ENCODE results near the gene PCNX2. TPM values are rescaled to one million over a fixed set of nuclear protein-coding genes. Genes with fewer than 3 reads are reported as not detected.

The PCNX2 gene
- polyA plus RNA-seq, 3 donors: 0.29 to 7.9 (median 0.62) TPM

DNA sequence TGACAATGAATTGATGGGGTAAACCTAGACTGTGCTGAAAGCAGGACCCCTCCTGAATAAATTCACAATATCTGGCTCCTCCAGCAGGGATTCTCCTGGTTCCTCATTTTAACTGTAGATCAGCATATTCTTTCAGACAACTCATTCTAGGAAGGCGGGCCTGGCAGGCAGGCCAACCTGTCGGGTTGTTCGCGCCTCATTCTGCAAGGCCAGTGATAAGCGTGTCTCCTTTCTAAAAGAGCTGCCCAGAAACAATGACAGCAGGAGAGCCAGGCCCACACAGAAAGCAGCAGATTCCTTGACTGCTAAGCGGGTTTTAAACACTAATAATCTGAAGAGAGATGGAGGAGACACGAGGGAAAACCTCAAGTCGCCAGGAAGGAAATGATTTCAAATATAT lies 275.1 kb downstream of the PCNX2 start:
- TF ChIP-seq, protein P1, sequence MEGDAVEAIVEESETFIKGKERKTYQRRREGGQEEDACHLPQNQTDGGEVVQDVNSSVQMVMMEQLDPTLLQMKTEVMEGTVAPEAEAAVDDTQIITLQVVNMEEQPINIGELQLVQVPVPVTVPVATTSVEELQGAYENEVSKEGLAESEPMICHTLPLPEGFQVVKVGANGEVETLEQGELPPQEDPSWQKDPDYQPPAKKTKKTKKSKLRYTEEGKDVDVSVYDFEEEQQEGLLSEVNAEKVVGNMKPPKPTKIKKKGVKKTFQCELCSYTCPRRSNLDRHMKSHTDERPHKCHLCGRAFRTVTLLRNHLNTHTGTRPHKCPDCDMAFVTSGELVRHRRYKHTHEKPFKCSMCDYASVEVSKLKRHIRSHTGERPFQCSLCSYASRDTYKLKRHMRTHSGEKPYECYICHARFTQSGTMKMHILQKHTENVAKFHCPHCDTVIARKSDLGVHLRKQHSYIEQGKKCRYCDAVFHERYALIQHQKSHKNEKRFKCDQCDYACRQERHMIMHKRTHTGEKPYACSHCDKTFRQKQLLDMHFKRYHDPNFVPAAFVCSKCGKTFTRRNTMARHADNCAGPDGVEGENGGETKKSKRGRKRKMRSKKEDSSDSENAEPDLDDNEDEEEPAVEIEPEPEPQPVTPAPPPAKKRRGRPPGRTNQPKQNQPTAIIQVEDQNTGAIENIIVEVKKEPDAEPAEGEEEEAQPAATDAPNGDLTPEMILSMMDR (IDR thresholded peaks at IDR 0.05): no peak
- 10% methylated on average over 5 of the region's 8 CpGs for WGBS (ENCODE audit: insufficient coverage)
- Mint-ChIP-seq H3K36me3 (peaks cover 5 to 8% of the 10 kb centered on the region in 2 donors), H3K27ac (peak overlapping the region in 1 of 7 donors; percentile 52), H3K4me3 (peak overlapping the region in 1 of 2 donors; percentile 74), H3K9me3 (no peaks in the 10 kb centered on the region), H3K4me1 (peaks cover 14% of the 10 kb centered on the region), H3K27me3 (ENCODE audit: low read depth in 3 of 3) (peaks cover 0 to 2% (median 0%) of the 10 kb centered on the region in 3 donors)
- no peaks in the 10 kb centered on the region for H3K79me2 ChIP-seq (ENCODE audit: insufficient read depth, low read length)
- H3K4me2 ChIP-seq (replicated peaks; ENCODE audit: extremely low read depth, low read length, poor library complexity, severe bottlenecking): peak overlapping the region; percentile 38
- DNase-seq: peak in 1 of 3 donors; percentile 11
- H4K20me1 ChIP-seq (ENCODE audit: insufficient read depth, low read length): no peaks in the 10 kb centered on the region
- H3K27me3 ChIP-seq (ENCODE audit: control insufficient read depth in 2 of 2, insufficient read depth in 2 of 2, low read length in 2 of 2): no peaks in the 10 kb centered on the region
- H3K4me1 ChIP-seq (ENCODE audit: control insufficient read depth in 1 of 2, insufficient read depth in 2 of 2, low read length in 2 of 2): peaks cover 8 to 9% of the 10 kb centered on the region in 2 donors
- peak overlapping the region; percentile 53 for H2AFZ ChIP-seq (ENCODE audit: insufficient read depth, low read depth, low read length, poor library complexity, severe bottlenecking)
- peak overlapping the region; percentile 19 for H3K9ac ChIP-seq (ENCODE audit: insufficient read depth, low read length, poor library complexity, severe bottlenecking)
- no peaks in the 10 kb centered on the region for H3K36me3 ChIP-seq (replicated peaks in 1 of 2; ENCODE audit: control insufficient read depth in 1 of 2, insufficient read depth in 2 of 2, low read length in 2 of 2)
- H3K9me3 ChIP-seq (replicated peaks in 1 of 2; ENCODE audit: control insufficient read depth in 1 of 2, insufficient read depth in 1 of 2, low read length in 2 of 2): no peaks in the 10 kb centered on the region
- intact Hi-C loops (cut with micrococcal nuclease): no loop called here
- H3K4me3 ChIP-seq (replicated peaks in 1 of 3; ENCODE audit: low read depth in 2 of 3, low read length in 3 of 3): no peak overlapping the region
- no peak overlapping the region for H3K27ac ChIP-seq (ENCODE audit: low read depth in 1 of 2, low read length in 2 of 2)

DNA sequence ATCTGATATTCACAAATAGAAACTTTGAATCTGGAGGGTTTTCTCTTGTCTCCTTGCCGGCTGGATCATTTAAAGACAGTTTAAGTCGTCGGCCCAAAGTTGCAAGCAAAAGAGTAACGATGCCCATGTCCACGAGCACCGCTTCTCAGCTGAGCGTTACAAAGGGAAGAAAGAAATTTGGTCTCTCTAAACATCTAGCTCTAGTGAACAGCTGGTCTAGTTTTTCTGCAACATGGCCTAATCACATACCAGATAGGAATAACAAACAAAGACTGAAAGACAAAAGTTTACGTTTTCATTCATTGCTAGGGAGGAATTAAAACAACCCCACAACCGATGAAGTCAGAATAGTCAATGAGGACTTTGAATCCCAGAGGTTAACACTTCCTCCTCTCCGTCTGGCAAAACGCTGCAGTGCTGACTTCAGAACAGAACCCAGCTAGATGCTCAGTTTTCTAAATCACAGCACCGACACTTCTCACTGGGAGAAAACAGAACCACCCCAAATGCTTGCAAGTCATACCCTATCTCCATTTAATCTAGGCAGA lies 275.7 kb downstream of the PCNX2 start:
- H3K9me3 Mint-ChIP-seq: no peaks in the 10 kb centered on the region
- H3K36me3 Mint-ChIP-seq: peaks cover 5 to 8% of the 10 kb centered on the region in 2 donors
- Histone ChIP-seq H3K4me2 (replicated peaks; ENCODE audit: extremely low read depth, low read length, poor library complexity, severe bottlenecking) (no peak overlapping the region), H3K36me3 (replicated peaks in 1 of 2; ENCODE audit: control insufficient read depth in 1 of 2, insufficient read depth in 2 of 2, low read length in 2 of 2) (peaks cover 0 to under 1% of the 10 kb centered on the region in 2 donors), H3K9me3 (replicated peaks in 1 of 2; ENCODE audit: control insufficient read depth in 1 of 2, insufficient read depth in 1 of 2, low read length in 2 of 2) (no peaks in the 10 kb centered on the region), H3K27ac (ENCODE audit: low read depth in 1 of 2, low read length in 2 of 2) (no peak overlapping the region), H2AFZ (ENCODE audit: insufficient read depth, low read depth, low read length, poor library complexity, severe bottlenecking) (peak overlapping the region; percentile 53), H3K9ac (ENCODE audit: insufficient read depth, low read length, poor library complexity, severe bottlenecking) (no peak overlapping the region), H4K20me1 (ENCODE audit: insufficient read depth, low read length) (no peaks in the 10 kb centered on the region), H3K4me3 (replicated peaks in 1 of 3; ENCODE audit: low read depth in 2 of 3, low read length in 3 of 3) (no peak overlapping the region), H3K4me1 (ENCODE audit: control insufficient read depth in 1 of 2, insufficient read depth in 2 of 2, low read length in 2 of 2) (peaks cover 8 to 9% of the 10 kb centered on the region in 2 donors), H3K27me3 (ENCODE audit: control insufficient read depth in 2 of 2, insufficient read depth in 2 of 2, low read length in 2 of 2) (no peaks in the 10 kb centered on the region), H3K79me2 (ENCODE audit: insufficient read depth, low read length) (no peaks in the 10 kb centered on the region)
- 81% methylated on average over 10 of the region's 12 CpGs for WGBS (ENCODE audit: insufficient coverage)
- DNase-seq: no peak
- peaks cover 14% of the 10 kb centered on the region for H3K4me1 Mint-ChIP-seq
- peaks cover 0 to 2% (median 0%) of the 10 kb centered on the region in 3 donors for H3K27me3 Mint-ChIP-seq (ENCODE audit: low read depth in 3 of 3)
- H3K4me3 Mint-ChIP-seq: no peak overlapping the region
- no peak overlapping the region for H3K27ac Mint-ChIP-seq
- intact Hi-C loops (cut with micrococcal nuclease): no loop called here
- TF ChIP-seq, protein P1 (IDR thresholded peaks at IDR 0.05): no peak

All from CD14-positive monocyte (primary cell).